ENCODE data around the gene AQP12A. TPM values are rescaled to one million over a fixed set of nuclear protein-coding genes. Genes with fewer than 3 reads are reported as not detected.

The AQP12A gene
- total RNA-seq, 4 donors from 2014 or later: not detected

DNA sequence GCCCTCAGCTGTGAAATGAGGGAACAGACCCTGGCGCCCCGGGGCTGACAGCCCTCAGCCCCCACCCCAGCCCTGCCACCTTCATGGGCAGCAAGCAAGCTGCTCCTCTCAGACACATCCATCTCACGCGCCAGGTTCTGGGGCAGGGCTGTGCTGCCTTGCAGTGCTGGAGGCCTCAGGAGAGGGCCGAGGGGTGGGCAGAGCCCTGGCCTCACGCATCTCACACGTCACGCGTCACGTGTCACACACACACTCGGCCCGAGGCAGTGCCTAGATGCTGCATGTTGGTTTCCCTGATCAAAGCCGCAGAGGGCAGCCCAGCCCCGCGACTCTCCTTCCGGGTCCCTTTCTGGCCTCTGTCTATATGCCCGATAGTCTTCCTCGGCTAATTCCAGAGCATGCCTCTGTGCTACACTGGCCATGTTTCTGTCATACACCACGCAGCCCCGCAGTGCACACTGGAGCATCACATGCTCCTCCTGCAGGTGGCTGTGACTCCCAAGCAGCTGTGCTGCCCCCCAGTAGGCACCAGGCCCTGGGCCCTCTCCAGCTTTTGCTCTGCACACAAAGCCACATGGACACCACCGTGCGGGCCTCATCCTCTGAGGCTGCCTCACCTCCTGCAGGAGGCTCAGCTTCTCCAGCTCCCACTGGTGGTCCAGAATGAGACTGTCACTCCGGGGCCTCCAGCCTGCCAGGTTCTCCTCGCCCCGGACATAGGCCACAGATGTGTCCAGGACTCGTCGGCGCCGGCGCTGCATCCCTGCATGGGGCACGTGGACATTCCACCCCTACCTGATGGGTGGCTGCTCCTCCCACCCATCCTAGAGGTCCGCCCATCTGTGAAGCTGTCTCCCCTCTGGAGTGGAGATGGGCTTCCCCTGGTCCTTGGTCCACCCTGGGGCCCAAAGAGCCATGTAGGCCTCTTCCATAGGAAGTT lies 31.4 kb downstream of the AQP12A start:
- DNase-seq (ENCODE audit: low spot score) (no peak), ATAC-seq (ENCODE audit: low FRiP score) (no peak)
- TF ChIP-seq, protein P1, sequence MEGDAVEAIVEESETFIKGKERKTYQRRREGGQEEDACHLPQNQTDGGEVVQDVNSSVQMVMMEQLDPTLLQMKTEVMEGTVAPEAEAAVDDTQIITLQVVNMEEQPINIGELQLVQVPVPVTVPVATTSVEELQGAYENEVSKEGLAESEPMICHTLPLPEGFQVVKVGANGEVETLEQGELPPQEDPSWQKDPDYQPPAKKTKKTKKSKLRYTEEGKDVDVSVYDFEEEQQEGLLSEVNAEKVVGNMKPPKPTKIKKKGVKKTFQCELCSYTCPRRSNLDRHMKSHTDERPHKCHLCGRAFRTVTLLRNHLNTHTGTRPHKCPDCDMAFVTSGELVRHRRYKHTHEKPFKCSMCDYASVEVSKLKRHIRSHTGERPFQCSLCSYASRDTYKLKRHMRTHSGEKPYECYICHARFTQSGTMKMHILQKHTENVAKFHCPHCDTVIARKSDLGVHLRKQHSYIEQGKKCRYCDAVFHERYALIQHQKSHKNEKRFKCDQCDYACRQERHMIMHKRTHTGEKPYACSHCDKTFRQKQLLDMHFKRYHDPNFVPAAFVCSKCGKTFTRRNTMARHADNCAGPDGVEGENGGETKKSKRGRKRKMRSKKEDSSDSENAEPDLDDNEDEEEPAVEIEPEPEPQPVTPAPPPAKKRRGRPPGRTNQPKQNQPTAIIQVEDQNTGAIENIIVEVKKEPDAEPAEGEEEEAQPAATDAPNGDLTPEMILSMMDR (IDR thresholded peaks at IDR 0.05): no peak

- TF ChIP-seq, protein P1 (IDR thresholded peaks at IDR 0.05): no peak
- ATAC-seq (ENCODE audit: low FRiP score): no peak
These were observed 32.2 kb downstream of the AQP12A start for GRCh38 chr2:240723851-240724250.

DNA sequence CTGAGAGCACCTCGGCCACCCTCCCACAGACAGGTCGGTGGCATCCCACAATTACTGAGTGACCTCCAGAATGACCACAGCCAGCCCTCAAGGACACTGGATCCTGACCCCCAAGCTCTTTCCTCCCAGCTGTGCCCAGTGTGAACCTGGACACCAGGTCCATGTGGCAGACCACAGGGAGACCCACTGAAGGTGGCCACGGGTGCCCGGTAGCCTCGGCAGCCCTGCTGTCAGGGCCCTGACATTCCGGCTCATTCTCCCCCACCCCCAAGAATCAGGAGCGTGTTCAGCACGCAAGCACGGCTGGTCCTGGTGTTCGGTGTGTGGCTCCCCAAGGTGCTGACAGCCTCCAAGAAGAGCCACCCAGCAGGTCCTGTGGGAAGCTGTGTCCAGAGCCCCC lies 32.8 kb downstream of the AQP12A start:
- DNase-seq (ENCODE audit: low spot score) (no peak), ATAC-seq (ENCODE audit: low FRiP score) (no peak)
- TF ChIP-seq, protein P1 (IDR thresholded peaks at IDR 0.05): no peak

More at GRCh38 chr2:240723851-240724250, 32.2 kb downstream of the AQP12A start:
- DNase-seq (ENCODE audit: low spot score): no peak

DNA sequence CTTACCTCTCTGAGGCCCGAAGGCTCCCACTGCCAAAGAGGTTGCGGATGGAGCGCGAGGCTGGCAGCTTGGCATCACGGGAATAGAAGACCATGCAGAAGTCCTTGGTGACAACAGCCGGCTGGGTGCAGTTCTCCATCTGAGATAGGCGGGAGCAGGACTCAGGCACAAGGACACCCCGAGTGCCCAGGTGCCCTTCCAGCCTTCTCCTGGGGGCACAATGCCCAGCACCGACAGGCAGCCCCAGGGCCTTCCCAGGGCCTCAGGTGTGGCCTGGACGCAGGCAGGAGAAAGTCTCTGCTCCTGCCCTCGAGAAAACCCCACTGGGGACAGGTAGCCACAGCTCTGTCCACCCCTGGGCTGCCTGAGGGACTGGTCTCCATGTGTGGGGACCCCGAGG lies 33.6 kb downstream of the AQP12A start:
- TF ChIP-seq, protein P1 (IDR thresholded peaks at IDR 0.05): no peak
- DNase-seq (ENCODE audit: low spot score) (no peak), ATAC-seq (ENCODE audit: low FRiP score) (no peak)

- TF ChIP-seq, protein P1 (IDR thresholded peaks at IDR 0.05): no peak
- DNase-seq (ENCODE audit: low spot score) (no peak), ATAC-seq (ENCODE audit: low FRiP score) (no peak)
These were observed 34.0 kb downstream of the AQP12A start for GRCh38 chr2:240725671-240726070.

DNA sequence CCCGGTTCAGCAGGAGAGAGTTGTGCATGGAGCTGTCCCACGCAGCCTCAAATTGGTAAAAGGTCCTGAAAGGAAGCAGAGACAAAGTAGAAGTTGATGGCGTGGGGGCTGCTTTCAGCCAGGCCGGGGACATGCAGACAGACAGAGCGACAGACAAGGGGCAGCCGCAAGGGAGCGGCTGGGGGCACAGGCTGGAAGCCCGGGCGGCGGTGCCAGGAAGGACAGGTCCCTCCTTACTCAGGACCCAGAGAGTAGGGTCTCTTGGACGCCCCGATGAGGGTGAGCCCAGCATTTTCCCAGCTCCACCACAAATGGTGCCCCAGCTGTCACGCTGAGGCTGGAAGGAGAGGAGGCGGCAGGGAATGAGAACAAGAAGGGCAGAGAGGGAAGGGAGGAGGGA lies 35.2 kb downstream of the AQP12A start:
- ATAC-seq (ENCODE audit: low FRiP score): no peak
- DNase-seq (ENCODE audit: low spot score): no peak
- TF ChIP-seq, protein P1 (IDR thresholded peaks at IDR 0.05): no peak

DNA sequence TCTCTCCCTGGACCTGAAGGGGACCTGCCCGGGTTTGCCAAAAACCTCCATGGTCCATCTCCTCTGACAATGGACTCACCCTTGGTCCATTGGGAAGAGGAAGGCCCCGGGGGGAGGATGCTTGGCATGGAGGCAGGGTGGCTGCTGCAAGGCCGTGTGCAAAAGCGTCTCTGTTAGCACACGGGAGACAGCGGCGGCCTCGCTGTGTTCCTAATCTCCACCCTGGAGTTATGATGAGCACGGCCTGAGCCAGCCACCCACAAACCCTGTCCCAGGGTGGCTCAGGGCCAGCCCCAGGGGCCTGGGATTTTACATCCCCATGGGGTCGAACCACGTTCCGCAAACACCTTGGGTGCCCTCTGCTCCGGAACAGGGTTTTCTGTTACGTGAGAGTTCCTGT lies 35.8 kb downstream of the AQP12A start:
- ATAC-seq (ENCODE audit: low FRiP score): no peak
- no peak for DNase-seq (ENCODE audit: low spot score)
- TF ChIP-seq, protein P1 (IDR thresholded peaks at IDR 0.05): no peak
